Suprapubic skin (tissue), 4 donors: ENCODE measurements around the gene ME3. TPM values are rescaled to one million over a fixed set of nuclear protein-coding genes. Genes with fewer than 3 reads are reported as not detected.

Source experiments
- DNase-seq, 2 donors: peaks; one replicate each; pipeline ENCODE4 v3.0.0-alpha.2; 2019; ENCODE audit warnings: low spot score in 2 of 2
- H3K27ac ChIP-seq: fragments of 200-600 bp; sonication (generic); one replicate; pipeline ENCODE4 v1.5.1; 2019
- H3K27me3 ChIP-seq: fragments of 200-600 bp; sonication (generic); one replicate; pipeline ENCODE4 v1.5.1; 2019
- H3K36me3 ChIP-seq: fragments of 200-600 bp; sonication (generic); one replicate; pipeline ENCODE4 v1.5.1; 2019
- H3K4me1 ChIP-seq: fragments of 200-600 bp; sonication (generic); one replicate; pipeline ENCODE4 v1.5.1; 2019
- H3K4me3 ChIP-seq: fragments of 200-600 bp; sonication (generic); one replicate; pipeline ENCODE4 v1.5.1; 2019; ENCODE audit warnings: mild to moderate bottlenecking
- H3K9me3 ChIP-seq: fragments of 200-600 bp; sonication (generic); one replicate; pipeline ENCODE4 v1.5.1; 2019
- CTCF ChIP-seq, 2 donors: fragments of 200-600 bp in 1 of 2; fragments of 450-650 bp in 1 of 2; sonication (generic) in 1 of 2; IDR thresholded peaks; one replicate each; pipeline ENCODE4 v1.5.1; 2016 to 2019; ENCODE audit warnings: antibody characterized with exemption in 2 of 2, mild to moderate bottlenecking in 1 of 2, moderate library complexity in 1 of 2
- EP300 ChIP-seq: sonication (generic); formaldehyde crosslinking; IDR thresholded peaks from one replicate; pipeline ENCODE4 v1.6.1; 2017; ENCODE audit warnings: antibody characterized with exemption
- POLR2A ChIP-seq, 2 donors: fragments of 450-650 bp; IDR thresholded peaks; one replicate each; pipeline ENCODE4 v1.6.1; 2017; ENCODE audit warnings: antibody characterized with exemption in 2 of 2, mild to moderate bottlenecking in 2 of 2, moderate library complexity in 2 of 2
- POLR2AphosphoS5 ChIP-seq, 3 donors: sonication (generic); formaldehyde crosslinking; IDR thresholded peaks; one replicate each; pipeline ENCODE4 v1.6.1; 2017; ENCODE audit warnings: antibody characterized with exemption in 3 of 3
- WGBS: methylation state at CpG from one replicate; pipeline ENCODE4 v1.1.5; 2018; 5-methylcytosine and 5-hydroxymethylcytosine counted together
- total RNA-seq, 4 donors: library from RNA; depleted of rRNA; stranded (reverse); fragments of >200 nt; gene quantifications; one replicate each; pipeline ENCODE4 v1.1.0, GENCODE V29; 2016

ME3 gene
- total RNA-seq, 4 donors from 2014 or later = 3.7 to 17.0 (median 9.4) TPM

- H3K4me1 ChIP-seq = peaks cover 30% of the 10 kb centered on the region
- DNase-seq = no peak
- no peaks in the 10 kb centered on the region for H3K36me3 ChIP-seq
- no peaks in the 10 kb centered on the region for H3K9me3 ChIP-seq
- no peaks in the 10 kb centered on the region for H3K27me3 ChIP-seq
- H3K4me3 ChIP-seq = no peak overlapping the region
- TF ChIP-seq CTCF (IDR thresholded peaks at IDR 0.05) (no peak), EP300 (no peak), POLR2AphosphoS5 (IDR thresholded peaks at IDR 0.05) (no peak), POLR2A (IDR thresholded peaks at IDR 0.05) (no peak)
- H3K27ac ChIP-seq = no peak overlapping the region
These were observed 3.5 kb downstream of the ME3 start for GRCh38 chr11:86668929-86669328.

- peaks cover 15% of the 10 kb centered on the region for H3K4me1 ChIP-seq
These were observed 6.2 kb downstream of the ME3 start for GRCh38 chr11:86666193-86666592.

DNA sequence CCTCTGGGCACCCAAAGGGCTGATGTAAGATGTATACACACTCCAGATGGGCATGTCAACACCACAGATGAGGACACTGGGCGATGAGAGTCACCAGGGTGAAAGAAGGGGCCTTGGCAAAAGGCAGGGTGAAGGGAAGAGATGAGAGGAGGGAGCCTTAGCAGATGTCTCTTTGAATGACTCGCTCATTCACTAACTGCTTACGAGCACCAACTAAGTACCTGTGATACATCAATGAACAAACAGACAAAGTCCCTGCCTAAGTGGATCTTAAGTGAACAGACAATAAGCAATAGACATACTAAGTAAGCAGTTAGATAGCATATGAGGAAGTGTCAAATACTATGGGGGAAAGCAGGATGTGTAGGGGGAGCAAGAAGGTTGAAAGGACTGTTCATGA lies 7.5 kb downstream of the ME3 start:
- Histone ChIP-seq H3K27ac (no peak overlapping the region), H3K4me1 (peaks cover 3% of the 10 kb centered on the region), H3K9me3 (no peaks in the 10 kb centered on the region), H3K27me3 (no peaks in the 10 kb centered on the region), H3K4me3 (no peak overlapping the region), H3K36me3 (no peaks in the 10 kb centered on the region)
- no peak for DNase-seq
- 93% methylated on average over 3 of the region's 3 CpGs for WGBS
- TF ChIP-seq POLR2AphosphoS5 (IDR thresholded peaks at IDR 0.05) (no peak), CTCF (IDR thresholded peaks at IDR 0.05) (no peak), POLR2A (IDR thresholded peaks at IDR 0.05) (no peak), EP300 (no peak)

More at GRCh38 chr11:86666193-86666592, 6.2 kb downstream of the ME3 start:
- Histone ChIP-seq H3K27ac (no peak overlapping the region), H3K27me3 (no peaks in the 10 kb centered on the region), H3K36me3 (no peaks in the 10 kb centered on the region), H3K9me3 (no peaks in the 10 kb centered on the region), H3K4me3 (no peak overlapping the region)
- WGBS = 47% methylated on average over 1 of the region's 1 CpG
- DNase-seq = no peak
- TF ChIP-seq EP300 = no peak
- no peak for TF ChIP-seq POLR2AphosphoS5 (IDR thresholded peaks at IDR 0.05)
- no peak for TF ChIP-seq POLR2A (IDR thresholded peaks at IDR 0.05)
- TF ChIP-seq CTCF (IDR thresholded peaks at IDR 0.05) = no peak

DNA sequence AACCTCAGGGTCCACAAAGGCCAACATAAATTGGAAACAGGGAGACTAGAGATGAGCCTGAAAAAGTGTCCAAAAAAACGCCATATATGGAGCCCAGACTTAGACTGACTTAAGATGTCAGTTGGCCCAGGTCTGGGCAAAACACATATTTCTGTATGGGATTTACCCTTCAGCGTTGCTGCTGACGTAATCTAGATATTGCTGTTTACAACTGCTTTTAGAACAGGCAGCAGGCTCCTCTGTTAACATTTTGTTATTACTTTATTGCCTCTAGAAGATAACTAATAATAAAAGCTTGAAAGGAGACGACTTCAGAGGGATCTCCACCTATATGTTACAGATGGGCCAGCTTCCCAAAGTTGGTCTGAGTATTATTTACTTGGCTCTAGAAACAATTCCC lies 8.7 kb downstream of the ME3 start:
- WGBS = 58% methylated on average over 4 of the region's 4 CpGs

DNA sequence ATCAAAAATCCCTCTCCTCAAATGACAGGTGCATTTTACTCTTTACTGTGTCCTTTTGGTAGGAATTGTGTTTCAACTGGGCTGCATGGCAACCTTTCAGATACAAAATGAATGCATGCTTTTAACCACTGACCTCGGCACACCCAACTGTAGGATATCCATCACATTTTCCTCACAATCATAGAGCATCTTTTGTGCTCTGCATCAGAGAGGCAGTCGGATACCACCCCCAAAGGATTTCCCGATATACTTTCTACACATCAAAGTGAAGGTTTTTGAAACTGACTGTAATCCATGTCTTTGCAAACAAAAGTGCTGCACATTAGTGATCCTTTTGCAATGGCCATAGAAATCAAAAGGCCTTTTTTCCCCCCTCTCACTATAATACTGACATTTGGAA lies 9.1 kb downstream of the ME3 start:
- WGBS = 94% methylated on average over 3 of the region's 3 CpGs
- Histone ChIP-seq H3K4me1 (no peaks in the 10 kb centered on the region), H3K27ac (no peak overlapping the region), H3K36me3 (no peaks in the 10 kb centered on the region), H3K9me3 (no peaks in the 10 kb centered on the region), H3K4me3 (no peak overlapping the region), H3K27me3 (no peaks in the 10 kb centered on the region)
- no peak for TF ChIP-seq CTCF (IDR thresholded peaks at IDR 0.05)
- no peak for TF ChIP-seq POLR2AphosphoS5 (IDR thresholded peaks at IDR 0.05)
- TF ChIP-seq EP300 = no peak
- no peak for TF ChIP-seq POLR2A (IDR thresholded peaks at IDR 0.05)
- DNase-seq = no peak

More for the DNA sequence above, 8.7 kb downstream of the ME3 start:
- TF ChIP-seq EP300 (no peak), POLR2A (IDR thresholded peaks at IDR 0.05) (no peak), CTCF (IDR thresholded peaks at IDR 0.05) (no peak), POLR2AphosphoS5 (IDR thresholded peaks at IDR 0.05) (no peak)
- no peaks in the 10 kb centered on the region for H3K27me3 ChIP-seq
- H3K4me3 ChIP-seq = no peak overlapping the region
- no peaks in the 10 kb centered on the region for H3K36me3 ChIP-seq
- no peak overlapping the region for H3K27ac ChIP-seq
- no peaks in the 10 kb centered on the region for H3K4me1 ChIP-seq
- DNase-seq = no peak
- H3K9me3 ChIP-seq = no peaks in the 10 kb centered on the region
